NCI-H345 treated with DMSO at 0.1 percent for 48 hours (cell line): ENCODE results near the gene MSX2.
"Not testable (repeated sequence)": the region's sequence is repeated elsewhere in the genome, so short reads cannot be mapped to it uniquely, and the experiment has no call there.

Experiments used
- DNase-seq: peaks from one replicate; lab custom pipeline; 2025; ENCODE audit not compliant: unreplicated experiment; lab: John Stamatoyannopoulos, UW

Gene MSX2

GRCh38 chr5:174732036-174733020, 7.9 kb downstream of the MSX2 start:
- no peak for DNase-seq

GRCh38 chr5:174733091-174733690, 8.8 kb downstream of the MSX2 start:
- no peak for DNase-seq

GRCh38 chr5:174733836-174734235, 9.5 kb downstream of the MSX2 start:
- DNase-seq: no peak

- no peak for DNase-seq
These were observed 10.5 kb downstream of the MSX2 start for GRCh38 chr5:174734571-174735497.

DNA sequence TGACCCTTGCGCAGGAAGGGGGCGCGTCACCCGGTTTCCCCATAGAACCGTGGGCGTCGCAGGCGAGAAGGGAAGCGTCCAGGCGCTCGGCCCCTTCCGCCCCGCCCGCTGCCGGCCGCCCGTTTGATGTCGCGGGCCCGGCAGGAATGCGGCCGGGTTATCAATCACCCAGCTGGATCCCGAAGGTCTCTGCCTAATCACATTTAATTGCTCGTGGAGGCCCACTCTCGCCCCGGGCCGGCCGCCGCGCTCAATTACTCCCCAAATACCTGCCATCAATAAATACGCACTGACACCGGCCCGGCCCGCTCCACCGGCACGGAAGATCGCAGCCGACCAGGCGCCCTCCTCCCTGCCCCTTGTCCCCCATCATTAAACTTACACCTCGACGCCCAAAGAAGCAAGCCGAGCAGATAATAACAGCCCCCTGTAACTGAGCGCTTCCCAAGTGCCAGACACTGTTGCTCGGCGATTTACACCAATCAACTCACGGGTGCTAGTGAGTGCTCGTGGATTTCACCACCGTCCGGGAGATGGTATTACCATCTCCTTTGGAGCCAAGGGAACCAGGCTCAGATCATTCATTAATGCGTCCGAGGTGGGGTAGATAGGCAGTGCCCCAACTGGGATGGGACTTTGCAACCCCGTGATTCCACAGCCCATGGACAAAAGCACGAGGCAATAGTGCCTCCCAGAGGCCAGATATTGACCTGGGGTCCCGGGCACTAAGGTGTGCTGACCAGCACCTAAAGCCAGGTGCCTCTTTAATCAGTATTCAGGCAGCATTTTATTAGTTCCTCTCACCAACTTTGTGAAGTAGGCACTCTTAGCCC, 11.3 kb downstream of the MSX2 start:
- no peak for DNase-seq

DNA sequence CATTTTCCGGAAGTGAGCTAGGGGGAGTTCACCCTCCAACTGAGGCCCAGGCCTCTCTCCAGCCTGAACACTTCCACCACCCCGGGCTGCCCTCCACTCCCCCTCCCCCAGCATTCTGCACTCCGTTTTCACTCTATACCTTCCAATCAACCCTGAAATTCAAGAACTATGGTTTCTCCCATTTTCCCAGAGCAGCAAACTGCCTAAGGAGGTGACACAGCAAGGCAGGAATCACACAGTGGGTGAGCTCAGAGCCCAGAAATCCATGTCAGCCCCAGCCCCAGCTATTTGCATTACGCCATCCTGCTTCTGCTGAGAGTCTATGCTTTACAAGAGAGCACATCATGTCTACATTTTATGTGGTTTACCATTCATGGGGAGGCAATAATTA, 11.9 kb downstream of the MSX2 start:
- no peak for DNase-seq

GRCh38 chr5:174736777-174737176, 12.4 kb downstream of the MSX2 start:
- DNase-seq: no peak

DNA sequence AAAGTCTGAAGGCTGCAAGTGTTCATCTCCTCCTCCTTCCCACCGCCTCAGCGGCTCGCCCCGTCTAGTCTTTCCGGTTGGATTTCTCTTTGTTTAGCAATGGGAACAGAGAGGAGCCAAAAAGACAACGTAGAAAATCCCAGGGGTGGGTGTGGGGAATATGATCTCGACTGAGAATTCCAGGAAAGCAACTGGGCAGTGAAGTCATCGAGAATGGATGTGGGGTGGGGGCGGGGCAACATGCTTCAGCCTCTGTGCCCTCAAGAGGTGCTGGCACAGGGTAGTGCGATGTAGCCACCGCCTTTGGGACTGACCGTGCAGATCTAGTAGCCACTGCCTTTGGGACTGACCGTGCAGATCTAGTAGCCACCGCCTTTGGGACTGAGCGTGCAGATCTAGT, 12.9 kb downstream of the MSX2 start:
- DNase-seq: no peak

DNA sequence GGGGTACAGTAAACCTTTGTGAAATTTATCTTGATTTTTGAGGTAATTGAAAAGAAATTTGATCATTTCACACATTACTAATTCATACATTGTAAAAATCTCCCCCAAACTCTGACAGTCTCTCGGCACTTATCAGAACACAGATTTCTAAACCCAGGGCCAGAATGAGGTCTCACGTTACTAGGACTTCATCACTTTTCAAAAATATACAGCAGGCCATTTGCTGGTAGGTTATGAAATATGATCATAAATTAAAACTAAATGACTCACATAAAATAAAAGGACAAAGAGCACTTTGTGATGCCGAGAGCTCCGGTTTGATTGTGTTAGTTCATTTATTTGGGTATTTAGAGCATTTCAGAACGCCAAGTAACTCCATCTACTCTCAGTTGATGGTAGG, 17.0 kb downstream of the MSX2 start:
- no peak for DNase-seq

DNA sequence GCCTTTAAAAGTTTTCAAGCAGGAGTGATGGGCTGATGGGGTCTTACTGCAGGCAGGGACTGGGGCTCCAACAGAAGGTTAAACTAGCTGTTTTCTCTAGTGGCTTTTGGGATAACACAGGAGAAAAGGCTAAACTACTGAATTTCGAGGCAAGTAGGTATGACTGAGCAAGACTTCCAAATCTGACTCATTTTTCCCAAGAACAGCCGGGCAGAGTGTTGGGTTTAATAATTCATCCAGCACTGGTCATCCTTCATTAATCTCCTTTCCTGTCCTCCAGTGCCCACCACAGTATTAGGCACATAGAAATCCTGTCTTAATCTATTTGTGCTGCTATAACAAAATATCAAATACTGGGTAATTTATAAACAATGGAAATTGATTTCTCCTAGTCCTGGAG, 20.5 kb downstream of the MSX2 start:
- no peak for DNase-seq

GRCh38 chr5:174745590-174746103, 21.3 kb downstream of the MSX2 start:
- no peak for DNase-seq

DNA sequence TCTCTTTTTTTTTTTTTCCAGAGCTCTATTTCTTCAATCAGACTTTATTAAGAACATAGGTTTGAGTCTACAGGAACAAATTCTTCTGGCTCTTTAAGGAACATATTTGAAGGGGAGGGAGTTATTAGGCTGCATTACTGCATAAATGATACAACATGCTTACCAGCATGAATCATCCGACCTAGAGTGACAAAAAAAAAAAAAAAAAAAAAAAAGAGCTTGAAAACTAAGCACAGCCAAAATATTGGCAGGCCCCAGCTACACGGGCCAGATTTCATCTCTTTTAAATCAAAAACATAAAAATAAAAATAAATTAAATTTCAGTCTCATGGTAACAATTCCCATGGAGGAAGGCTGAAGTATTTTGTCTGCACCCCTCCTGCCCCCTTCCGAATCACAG, 26.3 kb downstream of the MSX2 start:
- no peak for DNase-seq

GRCh38 chr5:174751154-174752000, 27.0 kb downstream of the MSX2 start:
- no peak for DNase-seq

DNA sequence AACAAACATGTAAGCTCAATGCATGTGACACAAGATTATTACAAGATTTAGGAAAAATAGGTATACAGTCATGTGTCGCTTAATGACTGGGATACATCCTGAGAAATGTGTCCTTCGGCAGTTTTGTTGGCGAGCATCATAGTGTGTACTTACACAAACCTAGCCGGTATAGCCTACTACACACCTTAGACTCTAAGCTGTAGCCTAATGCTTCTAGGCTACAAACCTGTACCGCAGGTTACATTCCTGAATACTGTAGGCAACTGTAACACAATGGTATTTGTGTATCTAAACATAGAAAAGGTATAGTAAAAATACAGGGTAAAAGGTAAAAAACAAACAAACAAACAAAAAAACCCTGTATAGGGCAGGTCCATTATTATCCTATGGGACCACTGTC, 27.7 kb downstream of the MSX2 start:
- DNase-seq: no peak

DNA sequence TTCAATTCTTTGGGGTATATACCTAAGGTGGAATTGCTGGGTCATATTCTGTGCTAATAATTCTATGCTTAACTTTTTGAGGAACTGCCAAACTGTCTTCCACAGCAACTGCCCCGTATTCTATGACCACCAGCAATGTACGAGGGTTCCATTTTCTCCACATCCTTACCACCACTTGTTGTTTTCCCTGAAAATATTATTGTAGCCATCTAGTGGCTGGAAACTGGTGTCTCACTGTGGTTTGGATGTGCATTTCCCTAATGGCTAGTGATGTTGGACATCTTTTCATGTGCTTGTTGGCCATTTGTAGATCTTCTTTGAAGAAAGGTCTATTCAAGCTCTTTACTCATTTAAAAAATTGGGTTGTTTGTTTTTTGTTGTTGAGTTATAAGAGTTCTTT, 30.7 kb downstream of the MSX2 start:
- no peak for DNase-seq

DNA sequence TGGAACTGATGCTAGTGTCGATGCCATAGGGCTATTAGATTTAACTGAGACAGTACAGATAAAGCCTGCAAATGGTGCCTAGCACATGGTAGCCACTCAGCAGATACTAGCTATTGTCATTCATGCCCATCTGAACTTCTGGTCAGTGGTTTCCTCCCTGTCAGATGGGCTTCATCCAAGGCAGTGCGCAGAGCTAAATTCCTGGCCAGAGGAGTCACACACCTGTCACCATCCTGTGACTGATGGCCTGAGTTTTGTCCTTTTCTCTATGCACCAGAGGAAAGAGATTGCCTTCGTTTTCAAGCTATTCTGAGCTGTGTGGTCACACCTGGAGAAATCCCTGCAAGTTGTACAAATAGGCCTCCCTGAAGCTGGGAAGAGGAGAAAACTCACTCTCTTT, 34.7 kb downstream of the MSX2 start:
- no peak for DNase-seq

GRCh38 chr5:174760721-174761120, 36.3 kb downstream of the MSX2 start:
- DNase-seq: no peak

GRCh38 chr5:174761341-174761740, 37.0 kb downstream of the MSX2 start:
- DNase-seq: not testable (repeated sequence)

DNA sequence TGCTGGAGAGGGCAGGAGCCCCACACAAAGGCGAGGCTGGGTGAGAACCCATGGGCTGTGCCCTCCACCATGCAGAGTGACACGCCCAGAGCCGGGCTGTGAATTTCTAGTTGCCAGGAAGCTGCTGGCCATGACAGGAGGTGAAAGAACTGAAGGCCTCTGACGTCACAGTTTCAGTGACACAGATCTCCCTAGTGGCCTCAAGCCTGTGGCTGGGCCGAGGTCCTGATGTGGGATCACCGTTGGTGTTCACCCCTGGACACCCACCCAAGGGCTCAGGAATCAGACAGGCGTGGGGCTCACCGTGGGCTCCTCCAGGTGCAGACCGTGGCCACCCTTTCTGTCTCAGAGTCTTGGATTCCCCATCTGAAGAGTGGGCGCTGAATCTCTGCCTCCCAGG, 39.9 kb downstream of the MSX2 start:
- DNase-seq: no peak
